Astrocyte of the cerebellum (primary cell): ENCODE results near the gene HMBS.

Experiments
- DNase-seq: peaks from one replicate; pipeline ENCODE4 v3.0.0-alpha.2; 2011; ENCODE audit warnings: low read depth
- H3K4me3 ChIP-seq: 2 replicates; pipeline ENCODE4 v1.5.1; 2011; ENCODE audit warnings: mild to moderate bottlenecking, low read depth, low read length, moderate library complexity
- CTCF ChIP-seq: IDR thresholded peaks from 2 replicates; pipeline ENCODE4 v1.5.1; 2012; ENCODE audit warnings: low read length, low read depth, moderate library complexity, mild to moderate bottlenecking; ENCODE audit errors: missing control alignments
- in situ Hi-C: cut with HindIII; loops from 2 replicates; pipeline ENCODE4 v1.10.0; 2017; ENCODE audit warnings: low sequenced_read_pairs

HMBS gene

GRCh38 chr11:119113716-119114115 is 29.0 kb downstream of the HMBS start:
- in situ Hi-C loops: loop anchor here (25.0 kb wide), 1 partner anchor 174 kb away; no protein-coding TSS in a partner anchor
- TF ChIP-seq CTCF: no peak
- DNase-seq: no peak

GRCh38 chr11:119114351-119114750 is 29.7 kb downstream of the HMBS start:
- H3K4me3 ChIP-seq: no peak overlapping the region
- in situ Hi-C loops: loop anchor here (25.0 kb wide), 1 partner anchor 173 kb away; no protein-coding TSS in a partner anchor
- TF ChIP-seq CTCF: no peak
- no peak for DNase-seq

More at GRCh38 chr11:119113716-119114115, 29.0 kb downstream of the HMBS start:
- H3K4me3 ChIP-seq: no peak overlapping the region

- in situ Hi-C loops: loop anchor here (25.0 kb wide), 1 partner anchor 172 kb away; no protein-coding TSS in a partner anchor
- no peak overlapping the region for H3K4me3 ChIP-seq
- no peak for TF ChIP-seq CTCF
- DNase-seq: no peak
These were observed 31.0 kb downstream of the HMBS start for GRCh38 chr11:119115484-119116234.

- no peak overlapping the region for H3K4me3 ChIP-seq
- DNase-seq: no peak
- in situ Hi-C loops: loop anchor here (25.0 kb wide), 1 partner anchor 171 kb away; no protein-coding TSS in a partner anchor
- no peak for TF ChIP-seq CTCF
These were observed 31.5 kb downstream of the HMBS start for GRCh38 chr11:119116235-119116594.

GRCh38 chr11:119116601-119117000 is 31.9 kb downstream of the HMBS start:
- no peak for DNase-seq
- in situ Hi-C loops: loop anchor here (25.0 kb wide), 1 partner anchor 171 kb away; no protein-coding TSS in a partner anchor
- no peak overlapping the region for H3K4me3 ChIP-seq
- TF ChIP-seq CTCF: no peak

GRCh38 chr11:119117004-119117706 is 32.5 kb downstream of the HMBS start:
- DNase-seq: no peak
- in situ Hi-C loops: loop anchor here (25.0 kb wide), 1 partner anchor 170 kb away; no protein-coding TSS in a partner anchor
- no peak for TF ChIP-seq CTCF
- H3K4me3 ChIP-seq: no peak overlapping the region
